ENCODE data around the gene ABLIM2.

ABLIM2 gene

GRCh38 chr4:8082517-8083055 lies 76.0 kb downstream of the ABLIM2 start:
- DNase-seq = no peak

DNA sequence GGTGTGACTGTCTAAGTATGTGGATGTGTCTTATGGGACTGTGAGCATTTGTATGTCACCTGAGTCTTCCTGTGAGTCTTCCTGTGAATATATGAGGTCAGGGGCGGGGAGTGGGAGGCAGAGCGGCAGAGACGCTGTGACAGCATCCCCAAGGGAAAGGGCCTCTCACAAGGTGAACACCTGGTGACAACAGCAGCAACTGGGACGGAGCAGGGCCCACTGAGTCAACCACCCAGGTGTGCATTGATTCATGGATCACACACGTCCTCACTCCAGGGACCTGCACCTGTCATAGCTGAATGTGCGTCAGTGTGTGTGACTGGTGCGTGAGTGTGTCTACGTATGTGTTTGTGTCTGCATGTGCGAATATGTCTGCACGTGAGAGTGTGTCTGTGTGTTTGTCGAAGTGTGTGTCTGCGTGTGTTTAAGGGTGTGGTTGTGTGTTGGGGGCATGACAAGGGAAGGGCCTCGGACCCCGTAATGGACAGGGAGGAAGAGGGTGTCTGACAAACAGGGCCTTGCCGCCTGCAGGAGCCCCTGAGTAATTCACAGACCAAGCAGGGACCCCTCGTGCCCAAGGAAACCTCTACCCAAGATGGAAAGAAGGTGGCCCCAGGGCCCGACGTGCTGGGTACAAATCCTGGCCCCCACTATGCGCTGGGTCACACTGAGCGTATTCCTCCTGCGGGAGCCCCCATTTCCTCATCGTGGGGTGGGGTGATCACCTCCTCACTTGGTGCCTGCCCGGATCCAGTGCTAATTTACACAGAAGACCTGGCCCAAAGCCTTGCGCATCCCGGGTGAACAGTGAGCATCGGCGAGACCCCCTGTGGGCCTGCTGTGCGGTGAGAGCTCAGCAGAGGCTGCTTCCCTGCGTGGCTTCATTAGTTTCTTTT lies 76.7 kb downstream of the ABLIM2 start:
- DNase-seq = no peak

DNA sequence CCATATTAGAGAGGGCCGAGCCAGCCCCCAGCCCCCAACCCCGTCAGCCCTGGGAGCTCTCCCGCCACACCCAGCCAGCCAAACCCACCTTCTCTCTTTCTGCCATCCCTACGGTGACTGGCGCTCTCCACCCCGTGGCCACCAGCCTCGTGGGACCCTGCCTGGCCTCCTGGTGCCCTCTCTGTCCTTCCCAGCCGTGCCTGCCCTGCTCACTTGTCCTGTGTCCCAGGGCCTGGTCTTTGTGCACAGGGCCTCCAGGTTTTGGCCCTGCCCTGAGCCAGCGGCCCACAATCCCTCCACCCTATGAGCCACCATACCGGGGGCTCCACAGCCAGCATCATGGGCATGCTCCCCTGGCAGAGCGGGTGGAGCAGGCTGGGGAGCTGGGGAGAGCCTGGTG lies 77.4 kb downstream of the ABLIM2 start:
- DNase-seq = no peak

GRCh38 chr4:8080754-8081065 lies 77.9 kb downstream of the ABLIM2 start:
- no peak for DNase-seq

- no peak for DNase-seq
These were observed 78.5 kb downstream of the ABLIM2 start for GRCh38 chr4:8079916-8080753.

GRCh38 chr4:8079031-8079885 lies 79.4 kb downstream of the ABLIM2 start:
- DNase-seq = no peak

- no peak for DNase-seq
These were observed 80.0 kb downstream of the ABLIM2 start for GRCh38 chr4:8078610-8079015.

GRCh38 chr4:8078109-8078494 lies 80.5 kb downstream of the ABLIM2 start:
- DNase-seq = no peak

- no peak for DNase-seq
These were observed 81.2 kb downstream of the ABLIM2 start for GRCh38 chr4:8077181-8078108.

- DNase-seq = no peak
These were observed 82.6 kb downstream of the ABLIM2 start for GRCh38 chr4:8076023-8076422.

DNA sequence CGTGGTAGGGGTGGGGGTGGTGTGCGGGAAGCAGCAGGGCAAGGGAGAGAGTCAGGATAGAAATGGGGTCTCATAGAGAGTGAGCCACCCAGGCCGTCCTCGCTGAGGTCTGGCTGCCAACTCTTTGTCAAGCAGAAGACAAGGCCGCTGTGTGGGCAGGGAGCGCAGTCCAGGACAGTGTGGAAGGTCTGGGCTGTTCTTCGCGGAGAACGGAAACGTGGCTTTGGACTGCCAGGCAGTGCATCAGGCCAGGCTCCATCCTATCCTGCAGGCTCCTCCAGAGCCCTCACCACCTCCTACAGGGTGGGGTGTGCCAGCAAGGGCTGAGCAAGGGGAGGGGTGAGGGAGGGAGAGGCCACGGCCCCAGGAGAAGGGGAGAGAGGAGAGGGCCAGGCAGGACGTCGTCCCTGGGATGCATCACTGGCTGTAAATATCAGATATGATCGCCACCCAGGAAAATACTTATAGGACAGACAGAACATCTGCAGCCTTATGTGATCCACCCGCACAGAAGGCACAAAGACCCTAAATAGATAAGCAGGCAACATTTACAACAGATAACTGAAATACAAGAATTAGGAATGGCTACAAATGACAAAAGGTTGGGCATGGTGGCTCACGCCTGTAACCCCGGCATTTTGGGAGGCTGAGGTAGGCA lies 85.3 kb downstream of the ABLIM2 start:
- DNase-seq = no peak

DNA sequence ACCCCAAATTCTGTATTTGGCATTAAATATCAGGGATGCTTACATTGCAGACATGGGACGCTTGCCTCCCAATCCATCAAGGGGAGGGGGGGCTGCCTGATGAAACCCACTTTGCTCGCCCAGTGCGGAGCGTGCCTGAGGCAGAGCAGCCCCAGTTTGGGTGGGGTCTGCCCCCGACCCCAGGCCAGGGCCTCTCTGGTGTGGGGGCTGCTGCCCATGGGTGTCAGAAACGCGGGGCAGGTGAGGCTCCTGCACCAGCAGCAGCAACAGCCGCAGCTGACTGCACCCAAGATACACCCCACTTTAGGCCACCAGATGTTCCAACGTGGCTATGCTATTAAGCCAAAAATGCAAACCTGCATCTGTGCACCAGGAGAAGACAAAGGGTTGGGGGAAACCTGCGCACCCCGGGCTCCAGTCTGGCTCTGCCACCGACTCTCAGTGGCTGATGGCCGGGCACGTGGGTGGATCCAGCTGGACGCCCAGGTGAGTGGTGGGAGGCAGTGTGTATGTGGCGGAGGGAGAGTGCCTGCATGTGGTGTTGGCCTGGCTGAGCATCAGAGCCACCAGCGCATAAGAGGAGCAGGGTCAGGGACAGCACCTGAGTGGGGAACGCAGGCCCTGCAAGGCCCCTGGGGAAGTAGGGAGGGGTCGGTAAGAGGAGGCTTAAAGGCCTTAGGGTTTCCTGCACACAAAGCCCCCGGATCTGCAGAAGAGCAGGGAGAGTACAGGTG lies 86.2 kb downstream of the ABLIM2 start:
- no peak for DNase-seq

DNA sequence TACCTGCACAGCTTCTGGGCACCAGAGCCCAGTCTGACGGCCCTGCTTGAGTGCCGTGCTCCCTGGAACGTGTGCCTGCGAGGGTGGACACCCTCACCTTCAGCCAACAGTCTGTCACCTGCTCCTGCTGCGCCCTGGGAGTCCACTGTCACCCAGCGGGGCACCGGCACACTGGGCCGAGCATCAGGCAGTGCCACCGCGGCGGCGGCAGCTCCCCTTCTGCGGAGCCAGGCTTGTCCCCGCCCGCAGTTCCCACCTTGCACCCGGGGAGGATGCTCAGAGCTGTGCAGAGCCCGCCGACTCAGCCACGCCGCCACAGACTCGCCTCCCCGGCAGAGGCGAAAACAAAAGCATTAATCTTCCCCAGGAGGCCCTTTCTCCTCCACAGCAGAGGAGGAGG lies 86.8 kb downstream of the ABLIM2 start:
- DNase-seq = no peak

DNA sequence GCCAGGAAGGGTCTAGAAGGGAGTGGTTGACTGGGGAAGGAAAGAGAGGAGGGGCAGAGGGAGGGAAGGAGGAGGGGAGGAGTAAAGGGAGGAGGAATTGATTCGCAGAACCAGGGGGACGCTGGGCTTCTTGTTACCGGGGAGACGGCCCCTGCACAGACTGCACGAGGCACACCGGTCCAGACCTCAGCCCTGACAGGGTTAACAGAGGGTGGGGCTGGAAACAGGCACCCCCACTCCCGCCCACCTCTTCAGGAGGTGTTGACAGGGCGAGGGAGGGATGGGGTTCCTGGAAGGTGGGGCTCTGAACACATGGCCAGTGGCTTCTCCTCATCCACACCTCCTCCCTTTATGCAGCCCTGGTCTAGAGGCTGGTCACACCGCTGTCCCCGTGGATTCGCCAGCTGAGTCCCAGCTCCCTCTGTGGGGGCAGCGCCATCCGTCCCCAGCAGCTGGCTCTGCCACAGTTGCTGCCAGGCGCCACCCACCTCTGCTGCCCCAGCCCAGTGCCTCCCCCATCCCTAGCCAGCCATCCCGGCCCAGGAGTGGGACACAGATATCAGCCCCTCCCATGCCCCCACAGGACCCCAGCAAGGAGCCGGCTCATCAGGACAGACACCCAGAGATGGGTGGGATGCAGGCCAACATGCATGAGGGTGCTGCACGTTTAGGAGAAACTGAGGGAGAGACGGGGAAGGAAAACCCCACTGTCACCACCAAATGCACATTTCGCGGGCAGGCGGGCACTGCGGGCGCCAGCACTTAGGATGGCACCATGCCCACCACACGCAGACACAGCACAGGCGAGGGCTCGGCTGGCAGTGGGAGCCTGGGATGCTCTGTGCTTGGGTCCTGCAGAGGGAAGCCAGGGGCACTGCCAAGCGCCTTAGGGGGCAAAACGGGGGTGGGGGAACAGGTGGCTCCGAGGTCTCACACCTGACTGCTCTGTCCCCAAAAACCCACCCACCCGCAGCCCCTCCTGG lies 87.6 kb downstream of the ABLIM2 start:
- DNase-seq = no peak

GRCh38 chr4:8069102-8069752 lies 89.4 kb downstream of the ABLIM2 start:
- DNase-seq = no peak

GRCh38 chr4:8067945-8068896 lies 90.4 kb downstream of the ABLIM2 start:
- DNase-seq = no peak

- no peak for DNase-seq
These were observed 91.2 kb downstream of the ABLIM2 start for GRCh38 chr4:8067274-8067936.
